ENCODE results near the gene OTOP3.

- TF ChIP-seq, protein P1, sequence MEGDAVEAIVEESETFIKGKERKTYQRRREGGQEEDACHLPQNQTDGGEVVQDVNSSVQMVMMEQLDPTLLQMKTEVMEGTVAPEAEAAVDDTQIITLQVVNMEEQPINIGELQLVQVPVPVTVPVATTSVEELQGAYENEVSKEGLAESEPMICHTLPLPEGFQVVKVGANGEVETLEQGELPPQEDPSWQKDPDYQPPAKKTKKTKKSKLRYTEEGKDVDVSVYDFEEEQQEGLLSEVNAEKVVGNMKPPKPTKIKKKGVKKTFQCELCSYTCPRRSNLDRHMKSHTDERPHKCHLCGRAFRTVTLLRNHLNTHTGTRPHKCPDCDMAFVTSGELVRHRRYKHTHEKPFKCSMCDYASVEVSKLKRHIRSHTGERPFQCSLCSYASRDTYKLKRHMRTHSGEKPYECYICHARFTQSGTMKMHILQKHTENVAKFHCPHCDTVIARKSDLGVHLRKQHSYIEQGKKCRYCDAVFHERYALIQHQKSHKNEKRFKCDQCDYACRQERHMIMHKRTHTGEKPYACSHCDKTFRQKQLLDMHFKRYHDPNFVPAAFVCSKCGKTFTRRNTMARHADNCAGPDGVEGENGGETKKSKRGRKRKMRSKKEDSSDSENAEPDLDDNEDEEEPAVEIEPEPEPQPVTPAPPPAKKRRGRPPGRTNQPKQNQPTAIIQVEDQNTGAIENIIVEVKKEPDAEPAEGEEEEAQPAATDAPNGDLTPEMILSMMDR (conservative IDR thresholded peaks at IDR 0.05) = no peak
- TF ChIP-seq EZH2 (IDR thresholded peaks at IDR 0.05; ENCODE audit: low read depth) = no peak
Observed at GRCh38 chr17:74954115-74954514, 18.4 kb downstream of the OTOP3 start.
